Stimulated activated naive CD8-positive, alpha-beta T cell treated with anti-CD3 and anti-CD28 coated beads, Interleukin-15, Interleukin-2, amounts not matched to agents 100 U/mL and 50 U/mL, for 24 hours (primary cell): ENCODE data around the gene PKN3.
"Not testable (repeated sequence)": the region's sequence is repeated elsewhere in the genome, so short reads cannot be mapped to it uniquely, and the experiment has no call there.

ENCODE experiments used
- ATAC-seq: fragments of 150-1000 bp; cut with Tn5 transposase; one replicate; pipeline ENCODE4 v1.10.0; 2021
- DNase-seq: peaks from one replicate; pipeline ENCODE4 v3.0.0; 2021

The PKN3 gene

GRCh38 chr9:128693738-128694137, 8.6 kb upstream of the PKN3 start:
- ATAC-seq, DNase-seq: not testable (repeated sequence)

- ATAC-seq (no peak), DNase-seq (no peak)
These were observed 8.0 kb upstream of the PKN3 start for GRCh38 chr9:128694344-128694743.

GRCh38 chr9:128696923-128697707, 5.2 kb upstream of the PKN3 start:
- ATAC-seq (no peak), DNase-seq (no peak)

GRCh38 chr9:128699096-128699795, 3.1 kb upstream of the PKN3 start:
- ATAC-seq, DNase-seq: not testable (repeated sequence)

DNA sequence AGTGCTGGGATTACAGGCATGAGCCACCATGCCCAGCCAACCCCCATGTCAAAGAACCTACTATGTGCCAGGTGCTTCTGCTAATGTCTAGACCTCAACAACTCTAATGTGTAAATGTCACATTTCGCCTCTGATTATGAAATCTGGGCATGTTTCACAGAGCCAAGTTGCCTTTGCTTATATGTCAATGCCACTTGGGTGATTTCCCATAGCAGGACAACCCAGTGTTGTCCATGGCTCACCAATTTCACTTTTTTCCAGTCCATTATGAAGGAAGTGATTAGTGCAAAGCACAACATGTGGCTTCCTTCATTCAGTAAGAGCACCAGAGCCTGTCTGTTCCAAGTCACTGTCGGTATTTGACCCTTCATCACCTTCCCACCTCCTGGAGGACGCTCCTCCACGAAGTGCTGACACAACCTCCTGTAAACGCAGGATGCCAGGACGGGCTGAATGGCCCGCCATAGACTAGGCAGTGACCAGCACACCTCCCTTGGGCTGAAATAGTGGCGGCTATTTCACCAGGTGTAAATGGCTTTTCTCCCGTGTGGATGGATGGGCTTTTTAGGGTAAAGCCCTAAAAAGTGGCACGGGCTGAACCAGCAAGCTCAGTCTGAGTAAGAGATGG, 962 bp upstream of the PKN3 start:
- ATAC-seq (no peak), DNase-seq (no peak)

DNA sequence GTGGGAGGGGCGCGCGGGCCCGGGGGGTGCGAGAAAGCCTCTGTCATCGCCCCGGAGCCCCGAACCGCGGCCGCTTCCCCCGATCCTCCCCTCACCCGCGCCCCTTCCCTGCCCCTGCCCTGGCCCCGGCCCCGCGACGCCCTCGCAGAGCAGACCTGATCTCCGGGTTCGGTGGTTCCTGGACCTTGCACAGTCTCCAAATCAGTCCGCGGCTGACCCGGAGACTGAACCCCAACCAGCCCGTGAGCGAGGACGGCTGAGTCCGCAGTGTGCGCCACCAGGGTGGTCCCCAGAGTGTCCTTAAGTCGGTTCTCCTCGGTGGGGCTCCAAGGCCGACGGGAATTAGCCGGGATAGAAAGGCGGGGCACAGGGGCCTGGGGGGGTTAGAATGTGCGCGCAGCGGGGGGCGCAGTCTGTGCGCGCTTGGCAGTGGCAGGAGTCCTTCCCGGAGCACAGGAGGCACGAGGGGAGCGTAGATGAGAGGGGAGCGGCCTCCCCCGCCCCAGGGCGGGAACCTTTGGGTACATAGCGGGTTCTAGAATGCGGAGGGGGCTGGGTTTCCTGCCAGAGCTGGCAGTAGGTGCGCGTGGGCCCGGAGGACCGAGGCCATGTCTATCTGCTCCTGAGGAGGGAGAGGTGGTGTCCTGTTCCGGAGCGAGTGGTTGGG, 779 bp downstream of the PKN3 start:
- DNase-seq (peak; percentile 44), ATAC-seq (peak; percentile 17)

GRCh38 chr9:128703616-128704355, 1.5 kb downstream of the PKN3 start:
- DNase-seq (no peak), ATAC-seq (no peak)

DNA sequence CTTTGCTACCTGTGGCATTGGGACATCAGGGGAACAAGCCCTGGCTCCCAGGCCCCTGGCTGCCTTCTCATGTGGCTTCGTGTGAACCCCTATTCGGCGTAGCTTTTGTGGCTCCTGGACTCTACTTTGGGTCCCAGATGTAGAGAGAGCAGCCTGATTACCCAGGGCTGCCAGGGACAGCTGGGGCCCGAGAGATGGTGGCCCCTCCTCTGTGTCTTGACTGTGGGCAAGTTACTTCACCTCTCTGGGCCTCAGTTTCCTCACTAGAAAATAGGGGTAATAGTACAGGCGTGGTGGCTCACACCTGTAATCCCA, 2.0 kb downstream of the PKN3 start:
- no peak for ATAC-seq
- no peak for DNase-seq

- no peak for DNase-seq
- no peak for ATAC-seq
These were observed 3.0 kb downstream of the PKN3 start for GRCh38 chr9:128705051-128705965.

DNA sequence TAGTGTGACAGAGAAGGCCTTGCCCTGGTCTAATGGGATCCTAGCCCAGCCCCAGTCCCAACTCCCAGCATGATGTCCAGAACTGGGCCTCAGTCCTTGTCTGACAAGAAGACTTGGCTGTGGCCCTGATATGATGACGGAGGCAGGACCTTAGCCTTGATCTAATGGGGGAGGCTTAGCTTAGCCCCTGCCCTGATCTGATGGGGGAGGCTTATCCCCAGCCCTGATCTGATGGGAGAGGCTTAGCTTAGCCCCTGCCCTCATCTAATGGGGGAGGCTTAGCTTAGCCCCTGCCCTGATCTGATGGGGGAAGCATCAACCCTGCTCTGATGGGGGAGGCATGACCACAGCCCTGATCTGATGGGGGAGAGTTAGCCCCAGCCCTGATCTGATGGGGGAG, 3.7 kb downstream of the PKN3 start:
- DNase-seq: no peak
- no peak for ATAC-seq

DNA sequence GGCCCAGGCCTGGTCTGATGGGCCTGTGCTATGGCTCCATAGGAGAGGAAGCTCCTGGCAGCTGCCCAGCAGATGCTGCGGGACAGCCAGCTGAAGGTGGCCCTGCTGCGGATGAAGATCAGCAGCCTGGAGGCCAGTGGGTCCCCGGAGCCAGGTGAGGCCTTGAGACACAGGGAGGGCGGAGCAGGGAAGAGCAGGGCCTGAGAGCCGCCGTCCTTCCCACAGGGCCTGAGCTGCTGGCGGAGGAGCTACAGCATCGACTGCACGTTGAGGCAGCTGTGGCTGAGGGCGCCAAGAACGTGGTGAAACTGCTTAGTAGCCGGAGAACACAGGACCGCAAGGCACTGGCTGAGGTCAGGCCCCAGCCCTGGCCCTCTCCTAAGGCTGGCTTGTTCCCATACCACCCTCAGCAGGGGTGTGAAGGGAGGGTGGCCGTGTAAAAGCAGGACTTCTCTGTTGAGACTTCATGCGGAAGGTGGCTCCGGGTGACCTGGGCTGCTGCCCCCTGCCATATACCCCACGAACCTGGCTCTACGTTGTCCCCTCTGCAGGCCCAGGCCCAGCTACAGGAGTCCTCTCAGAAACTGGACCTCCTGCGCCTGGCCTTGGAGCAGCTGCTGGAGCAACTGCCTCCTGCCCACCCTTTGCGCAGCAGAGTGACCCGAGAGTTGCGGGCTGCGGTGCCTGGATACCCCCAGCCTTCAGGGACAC, 4.5 kb downstream of the PKN3 start:
- ATAC-seq (no peak), DNase-seq (no peak)

- no peak for DNase-seq
- no peak for ATAC-seq
These were observed 5.1 kb downstream of the PKN3 start for GRCh38 chr9:128707446-128707845.

DNA sequence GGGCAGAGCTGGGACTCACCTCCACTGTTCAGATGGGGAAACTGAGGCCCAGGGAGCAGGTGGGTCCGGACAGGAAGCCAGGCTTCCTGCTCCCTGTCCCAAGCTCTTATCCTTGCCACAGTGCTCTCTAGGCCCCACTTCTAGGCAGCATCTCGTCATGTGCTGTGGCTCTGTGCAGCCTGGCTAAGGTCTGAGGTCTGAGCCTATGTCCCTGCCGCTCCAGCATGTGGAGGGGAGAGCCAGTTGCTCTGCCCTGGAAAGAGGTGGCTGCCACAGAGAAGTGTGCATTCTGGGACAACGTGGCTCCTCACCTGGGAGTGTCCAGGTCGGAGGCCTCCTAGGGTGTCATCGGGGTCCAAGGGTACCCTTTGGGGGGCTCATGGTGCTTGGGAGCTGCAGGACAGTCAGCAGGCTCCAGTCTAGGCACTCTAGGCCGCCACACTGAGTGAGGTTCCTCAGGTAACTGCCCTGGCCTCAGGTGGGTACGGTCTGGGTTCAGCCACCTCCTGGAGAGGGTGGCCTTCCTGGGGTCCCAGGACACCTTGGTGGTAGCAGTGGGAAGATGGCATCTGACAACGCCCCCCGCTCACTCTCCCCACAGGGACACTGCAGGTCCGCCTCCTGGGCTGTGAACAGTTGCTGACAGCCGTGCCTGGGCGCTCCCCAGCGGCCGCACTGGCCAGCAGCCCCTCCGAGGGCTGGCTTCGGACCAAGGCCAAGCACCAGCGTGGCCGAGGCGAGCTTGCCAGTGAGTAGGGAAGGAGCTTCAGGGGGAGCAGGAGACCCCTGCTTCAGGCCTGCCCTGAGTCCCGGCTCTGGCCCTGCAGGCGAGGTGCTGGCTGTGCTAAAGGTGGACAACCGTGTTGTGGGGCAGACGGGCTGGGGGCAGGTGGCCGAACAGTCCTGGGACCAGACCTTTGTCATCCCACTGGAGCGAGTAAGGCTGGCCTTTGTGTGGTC, 10.4 kb downstream of the PKN3 start:
- DNase-seq: no peak
- ATAC-seq: no peak

GRCh38 chr9:128713411-128713780, 11.1 kb downstream of the PKN3 start:
- DNase-seq: no peak
- ATAC-seq: no peak

DNA sequence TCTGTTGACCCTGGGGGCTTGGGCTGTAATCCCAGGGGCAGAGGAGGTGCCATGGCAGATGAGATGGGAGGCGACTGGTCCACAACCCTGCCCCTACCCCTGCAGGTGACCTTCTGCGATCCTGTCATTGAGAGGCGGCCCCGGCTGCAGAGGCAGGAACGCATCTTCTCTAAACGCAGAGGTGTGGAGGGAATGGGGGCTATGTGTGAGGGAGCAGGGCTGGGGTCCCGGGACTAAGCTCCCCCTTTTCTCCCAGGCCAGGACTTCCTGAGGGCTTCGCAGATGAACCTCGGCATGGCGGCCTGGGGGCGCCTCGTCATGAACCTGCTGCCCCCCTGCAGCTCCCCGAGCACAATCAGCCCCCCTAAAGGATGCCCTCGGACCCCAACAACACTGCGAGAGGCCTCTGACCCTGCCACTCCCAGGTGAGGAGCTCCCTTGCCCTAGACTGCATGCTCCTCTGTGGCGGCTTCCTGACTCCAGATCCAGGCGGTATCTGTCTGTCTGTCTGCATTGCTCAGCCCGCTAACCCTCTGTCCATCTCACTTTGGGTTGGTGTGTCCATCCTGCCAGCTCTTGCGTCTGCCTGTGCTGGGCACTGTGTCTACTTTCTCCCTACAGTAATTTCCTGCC, 11.8 kb downstream of the PKN3 start:
- DNase-seq: no peak
- ATAC-seq: no peak

DNA sequence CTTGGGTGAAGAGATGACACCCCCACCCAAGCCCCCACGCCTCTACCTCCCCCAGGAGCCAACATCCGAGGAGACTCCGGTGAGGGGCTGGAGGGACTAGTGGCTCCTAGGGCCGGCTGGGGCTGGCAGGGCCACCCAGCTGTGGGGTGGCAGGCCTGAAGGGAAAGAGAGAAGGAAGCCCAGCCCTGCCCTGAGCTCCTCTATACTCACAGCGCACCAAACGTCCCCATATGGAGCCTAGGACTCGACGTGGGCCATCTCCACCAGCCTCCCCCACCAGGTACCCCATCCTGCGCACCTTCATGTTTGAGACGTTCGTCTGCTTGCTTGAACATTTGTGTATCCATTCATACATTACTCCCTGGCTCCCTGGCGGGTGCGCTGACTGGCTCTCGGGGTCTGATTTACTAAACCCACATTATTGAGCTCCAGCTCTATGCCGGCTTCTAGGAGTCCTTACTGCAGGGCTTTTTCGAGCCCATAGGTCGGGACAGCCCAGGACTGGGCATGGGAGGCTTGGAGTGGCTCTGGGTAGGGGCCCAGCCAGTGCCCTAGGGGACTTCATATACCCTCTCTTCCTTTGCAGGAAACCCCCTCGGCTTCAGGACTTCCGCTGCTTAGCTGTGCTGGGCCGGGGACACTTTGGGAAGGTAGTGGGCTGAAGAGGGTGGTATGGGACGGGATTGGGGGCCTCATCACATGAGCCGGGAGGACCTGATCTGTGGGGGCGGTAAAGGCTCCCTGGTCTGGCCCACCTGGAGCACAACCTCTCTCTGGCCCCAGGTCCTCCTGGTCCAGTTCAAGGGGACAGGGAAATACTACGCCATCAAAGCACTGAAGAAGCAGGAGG, 12.5 kb downstream of the PKN3 start:
- ATAC-seq (peak; percentile 10), DNase-seq (no peak)

GRCh38 chr9:128715436-128715750, 13.1 kb downstream of the PKN3 start:
- ATAC-seq: no peak
- no peak for DNase-seq
